Esophagus squamous epithelium (tissue), 5 donors: Measurements from ENCODE around the gene GADD45A. TPM values are rescaled to one million over a fixed set of nuclear protein-coding genes. Genes with fewer than 3 reads are reported as not detected.
A peak's percentile ranks its signal among the peaks of the same experiment; 100 is the strongest.

Source experiments
- DNase-seq: peaks from one replicate; lab custom pipeline; 2025; lab: John Stamatoyannopoulos, UW
- H3K27ac ChIP-seq, 4 donors: fragments of 200-600 bp; sonication (generic); one replicate each; pipeline ENCODE4 v1.5.1; 2016 to 2019; ENCODE audit warnings: mild to moderate bottlenecking in 1 of 4
- H3K27me3 ChIP-seq, 4 donors: fragments of 200-600 bp; sonication (generic); 1 replicate in 3 of 4; 2 replicates in 1 of 4; pipeline versions ENCODE4 v1.5.1 to v1.6.0; 2017 to 2021; ENCODE audit warnings: antibody characterized with exemption in 1 of 4
- H3K36me3 ChIP-seq, 3 donors: fragments of 200-600 bp; sonication (generic); one replicate each; pipeline ENCODE4 v1.5.1; 2016 to 2019
- H3K4me1 ChIP-seq, 3 donors: fragments of 200-600 bp; sonication (generic); one replicate each; pipeline ENCODE4 v1.5.1; 2017 to 2019
- H3K4me3 ChIP-seq, 4 donors: fragments of 200-600 bp; sonication (generic); 1 replicate in 3 of 4; 2 replicates in 1 of 4; pipeline ENCODE4 v1.5.1; 2016 to 2019; ENCODE audit warnings: mild to moderate bottlenecking in 2 of 4, moderate library complexity in 1 of 4
- H3K9me3 ChIP-seq, 3 donors: fragments of 200-600 bp; sonication (generic); one replicate each; pipeline ENCODE4 v1.5.1; 2016 to 2019
- CTCF ChIP-seq, 6 experiments: fragments of 450-650 bp in 4 of 6; fragments of 200-600 bp in 2 of 6; sonication (generic) in 2 of 6; IDR thresholded peaks; one replicate each; pipeline ENCODE4 v1.5.1; 2016 to 2019; ENCODE audit warnings: antibody characterized with exemption in 6 of 6, mild to moderate bottlenecking in 4 of 6, moderate library complexity in 4 of 6
- POLR2A ChIP-seq, 4 donors: fragments of 450-650 bp; IDR thresholded peaks; one replicate each; pipeline ENCODE4 v1.6.1; 2017; ENCODE audit warnings: antibody characterized with exemption in 4 of 4, mild to moderate bottlenecking in 4 of 4, moderate library complexity in 3 of 4
- WGBS, 2 donors: methylation state at CpG; one replicate each; pipeline ENCODE4 v1.1.5; 2018; 5-methylcytosine and 5-hydroxymethylcytosine counted together
- intact Hi-C: fragments of 100-400 bp; cut with DNase I; formaldehyde crosslinking; loops from one replicate; pipeline ENCODE4 v1.15.0; 2022
- total RNA-seq, 4 donors: library from RNA; depleted of rRNA; stranded (reverse); fragments of >200 nt; gene quantifications; one replicate each; pipeline ENCODE4 v1.1.0, GENCODE V29; 2016
- donor health status: DM: yes; HTN: yes; CAD: no.

The GADD45A gene
- total RNA-seq, 4 donors from 2014 or later = 35.2 to 62.6 (median 46.5) TPM

- DNase-seq = no peak
- Histone ChIP-seq H3K27ac (peak overlapping the region in 3 of 4 donors; percentile 8 to 99 (median 97)), H3K27me3 (no peaks in the 10 kb centered on the region), H3K4me1 (peaks cover 19 to 44% (median 22%) of the 10 kb centered on the region in 3 donors), H3K4me3 (peak overlapping the region in 3 of 4 donors; percentile 77 to 92 (median 84)), H3K36me3 (peaks cover 6 to 27% (median 9%) of the 10 kb centered on the region in 3 donors), H3K9me3 (no peaks in the 10 kb centered on the region)
- intact Hi-C loops = loop anchor here (2.0 to 10.0 kb wide), 3 partner anchors 63 to 147 kb away; partner anchors contain the start of gene GNG12
- WGBS, 2 donors = 28 to 57% methylated on average over 4 of the region's 4 CpGs
- no peak for TF ChIP-seq CTCF (IDR thresholded peaks at IDR 0.05)
- no peak for TF ChIP-seq POLR2A (IDR thresholded peaks at IDR 0.05)
Observed at GRCh38 chr1:67687649-67688048, 2.6 kb downstream of the GADD45A start.

DNA sequence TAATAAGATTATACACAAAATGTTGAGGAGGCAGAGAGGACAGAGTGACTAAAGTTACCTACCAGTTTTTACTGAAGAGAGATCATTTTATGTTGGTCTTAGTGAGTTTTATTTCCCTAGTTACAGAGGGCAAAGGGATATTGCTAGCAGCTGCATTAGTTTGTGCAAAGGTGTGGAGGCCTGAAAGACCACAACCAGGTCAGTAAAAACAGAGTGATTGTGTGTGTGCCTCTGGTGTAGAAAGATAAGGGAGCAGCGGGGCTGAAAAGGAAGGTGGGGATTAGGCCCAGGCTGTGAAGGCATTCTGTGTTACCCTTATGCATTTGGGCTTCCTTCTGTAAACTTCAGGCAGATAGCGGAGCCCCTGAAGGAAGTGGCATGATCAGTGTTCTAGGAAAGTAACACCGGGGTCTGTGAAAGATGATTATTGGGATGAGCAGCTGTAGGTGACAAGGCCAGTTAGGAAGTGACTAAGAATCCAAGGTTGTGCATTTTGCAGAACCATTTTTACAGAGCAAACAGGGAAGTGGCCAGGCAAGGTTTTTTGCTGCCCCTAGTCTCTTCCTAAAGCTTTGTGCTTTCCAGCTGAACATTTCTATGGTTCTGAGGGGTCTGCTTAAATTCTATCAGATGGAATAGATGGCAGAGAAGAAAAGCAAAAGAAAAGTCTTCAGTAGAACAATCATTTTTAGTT, 3.7 kb downstream of the GADD45A start:
- H3K27ac ChIP-seq = no peak overlapping the region
- 82 to 83% methylated on average over 3 of the region's 3 CpGs for WGBS, 2 donors
- no peaks in the 10 kb centered on the region for H3K9me3 ChIP-seq
- H3K36me3 ChIP-seq = peaks cover 6 to 27% (median 9%) of the 10 kb centered on the region in 3 donors
- no peak overlapping the region for H3K4me3 ChIP-seq
- H3K27me3 ChIP-seq = no peaks in the 10 kb centered on the region
- TF ChIP-seq POLR2A (IDR thresholded peaks at IDR 0.05) = no peak
- intact Hi-C loops = loop anchor here (10.0 kb wide), 2 partner anchors 124 to 146 kb away; partner anchors contain the start of gene GNG12
- DNase-seq = no peak
- H3K4me1 ChIP-seq = peaks cover 10 to 33% (median 17%) of the 10 kb centered on the region in 3 donors

- 74 to 76% methylated on average over 3 of the region's 3 CpGs for WGBS, 2 donors
- TF ChIP-seq CTCF (IDR thresholded peaks at IDR 0.05) (no peak), POLR2A (IDR thresholded peaks at IDR 0.05) (no peak)
- no peaks in the 10 kb centered on the region for H3K27me3 ChIP-seq
- peaks cover 6 to 26% (median 14%) of the 10 kb centered on the region in 3 donors for H3K4me1 ChIP-seq
- H3K36me3 ChIP-seq = peaks cover 6 to 27% (median 9%) of the 10 kb centered on the region in 3 donors
- H3K27ac ChIP-seq = no peak overlapping the region
- no peaks in the 10 kb centered on the region for H3K9me3 ChIP-seq
- intact Hi-C loops = loop anchor here (10.0 kb wide), 2 partner anchors 125 to 145 kb away; partner anchors contain the start of gene GNG12
- no peak for DNase-seq
- no peak overlapping the region for H3K4me3 ChIP-seq
Observed at GRCh38 chr1:67689267-67690017, 4.4 kb downstream of the GADD45A start.

GRCh38 chr1:67690018-67690363, 5.0 kb downstream of the GADD45A start:
- TF ChIP-seq POLR2A (IDR thresholded peaks at IDR 0.05) (no peak), CTCF (IDR thresholded peaks at IDR 0.05) (no peak)
- H3K9me3 ChIP-seq = no peaks in the 10 kb centered on the region
- no peak for DNase-seq
- H3K4me3 ChIP-seq = no peak overlapping the region
- H3K27ac ChIP-seq = no peak overlapping the region
- peaks cover 6 to 22% (median 14%) of the 10 kb centered on the region in 3 donors for H3K4me1 ChIP-seq
- peaks cover 6 to 27% (median 9%) of the 10 kb centered on the region in 3 donors for H3K36me3 ChIP-seq
- intact Hi-C loops = no loop called here
- H3K27me3 ChIP-seq = no peaks in the 10 kb centered on the region

DNA sequence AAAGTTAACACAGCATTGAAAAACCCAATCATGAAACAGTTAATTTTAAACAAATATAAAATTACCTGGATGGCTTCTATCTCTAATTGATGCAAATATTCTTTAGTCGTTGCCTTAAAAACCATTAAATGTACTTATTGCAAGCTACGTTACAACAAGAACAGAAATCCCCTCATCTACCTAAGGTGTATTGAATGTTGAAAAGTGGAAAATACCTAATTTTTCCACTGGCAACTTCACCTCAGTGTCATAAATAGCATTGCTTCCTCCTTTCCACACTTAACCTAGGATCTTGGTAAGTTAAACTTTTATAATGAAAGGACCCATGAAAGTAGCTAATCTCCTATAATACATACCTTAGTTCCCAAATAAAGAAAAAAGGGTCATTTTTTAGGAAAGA, 5.4 kb downstream of the GADD45A start:
- 67 to 84% methylated on average over 2 of the region's 2 CpGs for WGBS, 2 donors
- DNase-seq = no peak

More for the DNA sequence above, 5.4 kb downstream of the GADD45A start:
- H3K36me3 ChIP-seq = peaks cover 6 to 27% (median 9%) of the 10 kb centered on the region in 3 donors
- no peaks in the 10 kb centered on the region for H3K9me3 ChIP-seq
- no peaks in the 10 kb centered on the region for H3K27me3 ChIP-seq
- no peak overlapping the region for H3K4me3 ChIP-seq
- H3K4me1 ChIP-seq = peaks cover 6 to 22% (median 14%) of the 10 kb centered on the region in 3 donors
- TF ChIP-seq CTCF (IDR thresholded peaks at IDR 0.05) (no peak), POLR2A (IDR thresholded peaks at IDR 0.05) (no peak)
- no peak overlapping the region for H3K27ac ChIP-seq
- intact Hi-C loops = no loop called here
